Globus pallidus (tissue), 1 donor: ENCODE data around the gene ABLIM1.

Experiments used
- DNase-seq: peaks from one replicate; pipeline ENCODE4 v3.0.0-alpha.2; 2015; ENCODE audit warnings: low spot score

Gene ABLIM1

GRCh38 chr10:114679552-114679951, 21.5 kb upstream of the ABLIM1 start:
- no peak for DNase-seq

- no peak for DNase-seq
Measured at GRCh38 chr10:114678820-114679219, 20.7 kb upstream of the ABLIM1 start.

- no peak for DNase-seq
Measured at GRCh38 chr10:114678336-114678735, 20.3 kb upstream of the ABLIM1 start.

GRCh38 chr10:114674346-114674745, 16.3 kb upstream of the ABLIM1 start:
- no peak for DNase-seq

- no peak for DNase-seq
Measured at GRCh38 chr10:114669648-114670047, 11.6 kb upstream of the ABLIM1 start.

GRCh38 chr10:114668375-114669080, 10.5 kb upstream of the ABLIM1 start:
- no peak for DNase-seq

GRCh38 chr10:114665873-114666272, 7.8 kb upstream of the ABLIM1 start:
- DNase-seq, result no peak

GRCh38 chr10:114665406-114665805, 7.3 kb upstream of the ABLIM1 start:
- DNase-seq, result no peak

GRCh38 chr10:114664127-114664526, 6.1 kb upstream of the ABLIM1 start:
- DNase-seq, result no peak

GRCh38 chr10:114663626-114664025, 5.6 kb upstream of the ABLIM1 start:
- DNase-seq, result no peak

GRCh38 chr10:114662646-114663217, 4.7 kb upstream of the ABLIM1 start:
- no peak for DNase-seq

- no peak for DNase-seq
Measured at GRCh38 chr10:114661212-114661880, 3.3 kb upstream of the ABLIM1 start.

- DNase-seq, result no peak
Measured at GRCh38 chr10:114655671-114656070, 2.4 kb downstream of the ABLIM1 start.

GRCh38 chr10:114654822-114655575, 3.1 kb downstream of the ABLIM1 start:
- no peak for DNase-seq

- no peak for DNase-seq
Measured at GRCh38 chr10:114653926-114654325, 4.1 kb downstream of the ABLIM1 start.

- DNase-seq, result no peak
Measured at GRCh38 chr10:114652402-114653368, 5.4 kb downstream of the ABLIM1 start.

- DNase-seq, result no peak
Measured at GRCh38 chr10:114650831-114651230, 7.2 kb downstream of the ABLIM1 start.

GRCh38 chr10:114650266-114650665, 7.8 kb downstream of the ABLIM1 start:
- DNase-seq, result no peak

- DNase-seq, result no peak
Measured at GRCh38 chr10:114649217-114649903, 8.7 kb downstream of the ABLIM1 start.

GRCh38 chr10:114648368-114648767, 9.7 kb downstream of the ABLIM1 start:
- no peak for DNase-seq
